ENCODE results near the gene TBX18. TPM values are rescaled to one million over a fixed set of nuclear protein-coding genes. Genes with fewer than 3 reads are reported as not detected.

The TBX18 gene
- polyA plus RNA-seq, 1 experiment: 34.5 TPM

DNA sequence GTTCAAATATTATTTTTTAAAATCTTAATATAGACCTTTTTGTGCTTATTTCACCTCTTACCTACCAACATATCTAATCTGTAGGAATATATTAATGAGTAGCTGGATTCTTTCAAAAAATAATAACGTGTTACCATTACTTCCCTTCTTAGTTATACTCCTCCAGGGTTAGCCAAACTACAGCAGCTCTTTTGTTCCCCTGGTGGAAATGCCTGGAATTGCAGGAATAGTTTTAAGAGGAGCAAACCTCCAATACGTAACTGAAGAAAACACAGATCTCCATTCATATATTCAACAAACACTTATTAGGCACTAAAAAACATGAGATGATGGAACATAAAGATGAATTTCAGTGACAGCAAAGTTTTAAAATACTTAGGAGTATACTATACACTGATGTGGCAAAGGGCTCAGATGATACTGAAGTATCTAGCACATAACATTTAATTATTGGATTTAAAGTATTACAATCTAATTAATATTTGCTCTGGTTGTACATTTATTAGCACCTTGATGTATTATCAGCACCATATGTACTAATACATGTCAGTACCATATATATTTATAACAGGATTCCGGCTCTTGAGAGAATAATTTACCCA lies 78.3 kb downstream of the TBX18 start:
- H3K27me3 ChIP-seq (ENCODE audit: control insufficient read depth, insufficient read depth, low read length): no peaks in the 10 kb centered on the region
- no peaks in the 10 kb centered on the region for H3K36me3 ChIP-seq (ENCODE audit: control insufficient read depth, insufficient read depth, low read length)
- CTCF ChIA-PET: interaction anchor here (1.8 kb wide), 1 partner anchor 14 kb away, joined by 5 read pairs; no protein-coding TSS in a partner anchor
- TF ChIP-seq, protein P1, sequence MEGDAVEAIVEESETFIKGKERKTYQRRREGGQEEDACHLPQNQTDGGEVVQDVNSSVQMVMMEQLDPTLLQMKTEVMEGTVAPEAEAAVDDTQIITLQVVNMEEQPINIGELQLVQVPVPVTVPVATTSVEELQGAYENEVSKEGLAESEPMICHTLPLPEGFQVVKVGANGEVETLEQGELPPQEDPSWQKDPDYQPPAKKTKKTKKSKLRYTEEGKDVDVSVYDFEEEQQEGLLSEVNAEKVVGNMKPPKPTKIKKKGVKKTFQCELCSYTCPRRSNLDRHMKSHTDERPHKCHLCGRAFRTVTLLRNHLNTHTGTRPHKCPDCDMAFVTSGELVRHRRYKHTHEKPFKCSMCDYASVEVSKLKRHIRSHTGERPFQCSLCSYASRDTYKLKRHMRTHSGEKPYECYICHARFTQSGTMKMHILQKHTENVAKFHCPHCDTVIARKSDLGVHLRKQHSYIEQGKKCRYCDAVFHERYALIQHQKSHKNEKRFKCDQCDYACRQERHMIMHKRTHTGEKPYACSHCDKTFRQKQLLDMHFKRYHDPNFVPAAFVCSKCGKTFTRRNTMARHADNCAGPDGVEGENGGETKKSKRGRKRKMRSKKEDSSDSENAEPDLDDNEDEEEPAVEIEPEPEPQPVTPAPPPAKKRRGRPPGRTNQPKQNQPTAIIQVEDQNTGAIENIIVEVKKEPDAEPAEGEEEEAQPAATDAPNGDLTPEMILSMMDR (IDR thresholded peaks at IDR 0.05; ENCODE audit: insufficient read depth, low read depth, low read length): peak; percentile 48
- POLR2A ChIA-PET: no interaction called here
- no peak overlapping the region for H3K4me3 ChIP-seq (ENCODE audit: low read depth, low read length)
- DNase-seq (ENCODE audit: low read depth): no peak

DNA sequence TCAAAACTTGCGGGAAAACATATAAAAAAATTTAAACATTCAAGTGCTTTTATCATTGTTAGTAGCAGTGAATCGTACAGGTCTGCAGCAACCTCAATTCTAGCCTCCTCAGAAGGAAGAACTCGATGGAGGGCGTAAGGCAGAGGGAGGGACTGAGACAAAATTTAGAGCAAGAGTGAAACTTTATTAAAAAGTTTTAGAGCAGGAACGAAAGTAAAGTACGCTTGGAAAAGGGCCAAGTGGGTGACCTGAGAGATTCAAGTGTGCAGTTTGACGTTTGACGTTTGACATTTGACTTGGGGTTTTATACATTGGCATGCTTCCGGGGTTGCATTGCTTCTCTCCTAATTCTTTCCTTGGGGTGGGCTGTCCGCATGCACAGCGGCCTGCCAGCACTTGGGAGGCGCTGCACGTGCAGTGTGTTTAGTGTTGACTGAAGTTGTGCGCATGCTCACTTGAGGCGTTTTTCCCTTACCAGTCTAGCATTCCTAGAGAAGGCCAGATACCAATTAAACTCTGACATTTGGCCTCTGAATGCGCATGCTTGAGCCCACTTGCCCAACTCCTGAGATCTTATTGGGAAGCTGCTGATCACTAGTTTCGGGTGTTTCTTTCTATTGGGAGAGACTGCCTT lies 82.6 kb downstream of the TBX18 start:
- TF ChIP-seq, protein P1 (IDR thresholded peaks at IDR 0.05; ENCODE audit: insufficient read depth, low read depth, low read length): no peak
- no peaks in the 10 kb centered on the region for H3K36me3 ChIP-seq (ENCODE audit: control insufficient read depth, insufficient read depth, low read length)
- H3K4me3 ChIP-seq (ENCODE audit: low read depth, low read length): no peak overlapping the region
- no peaks in the 10 kb centered on the region for H3K27me3 ChIP-seq (ENCODE audit: control insufficient read depth, insufficient read depth, low read length)
- ChIA-PET POLR2A (no interaction called here), CTCF (no interaction called here)
- no peak for DNase-seq (ENCODE audit: low read depth)

DNA sequence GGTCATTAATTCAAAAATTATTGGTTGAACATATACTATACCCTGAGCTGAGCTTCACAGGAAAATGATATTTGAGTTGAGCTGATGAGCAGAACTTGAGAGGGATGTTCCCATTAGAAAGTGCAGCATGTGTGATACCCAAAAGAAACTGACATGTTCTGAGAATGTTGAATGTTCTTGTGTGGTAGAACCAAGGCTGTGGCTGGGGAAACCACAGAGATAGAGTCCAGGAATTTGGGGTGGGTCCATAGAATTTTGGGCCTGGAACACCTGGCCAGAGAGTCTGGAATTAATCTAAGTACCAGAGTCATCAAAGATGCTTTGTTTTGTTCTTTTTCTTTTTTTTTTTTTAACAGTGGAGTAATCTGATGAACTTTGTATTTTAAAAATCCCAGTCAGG lies 88.7 kb downstream of the TBX18 start:
- TF ChIP-seq, protein P1 (IDR thresholded peaks at IDR 0.05; ENCODE audit: insufficient read depth, low read depth, low read length): no peak
- Histone ChIP-seq H3K36me3 (ENCODE audit: control insufficient read depth, insufficient read depth, low read length) (no peaks in the 10 kb centered on the region), H3K4me3 (ENCODE audit: low read depth, low read length) (no peak overlapping the region), H3K27me3 (ENCODE audit: control insufficient read depth, insufficient read depth, low read length) (no peaks in the 10 kb centered on the region)
- ChIA-PET POLR2A (no interaction called here), CTCF (no interaction called here)
- no peak for DNase-seq (ENCODE audit: low read depth)

DNA sequence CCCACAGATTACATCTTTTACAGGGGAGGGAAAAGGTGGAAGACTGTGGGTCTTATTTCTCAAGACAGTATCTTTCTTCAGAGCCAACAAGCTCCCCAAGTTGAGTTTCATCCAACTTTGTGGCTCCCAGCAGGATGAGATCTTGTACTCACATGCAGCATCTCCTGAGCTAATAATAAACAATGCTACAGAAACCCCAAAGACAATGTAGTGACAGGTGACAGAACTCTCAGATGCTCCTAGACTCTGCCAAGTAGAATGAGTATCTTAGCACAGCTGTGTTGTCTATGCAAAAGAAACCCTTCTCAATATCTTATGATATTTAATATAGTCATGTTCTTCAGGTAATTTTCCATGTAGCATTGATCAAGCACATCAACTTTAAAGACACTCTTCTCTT lies 90.0 kb downstream of the TBX18 start:
- POLR2A ChIA-PET: no interaction called here
- no peaks in the 10 kb centered on the region for H3K36me3 ChIP-seq (ENCODE audit: control insufficient read depth, insufficient read depth, low read length)

DNA sequence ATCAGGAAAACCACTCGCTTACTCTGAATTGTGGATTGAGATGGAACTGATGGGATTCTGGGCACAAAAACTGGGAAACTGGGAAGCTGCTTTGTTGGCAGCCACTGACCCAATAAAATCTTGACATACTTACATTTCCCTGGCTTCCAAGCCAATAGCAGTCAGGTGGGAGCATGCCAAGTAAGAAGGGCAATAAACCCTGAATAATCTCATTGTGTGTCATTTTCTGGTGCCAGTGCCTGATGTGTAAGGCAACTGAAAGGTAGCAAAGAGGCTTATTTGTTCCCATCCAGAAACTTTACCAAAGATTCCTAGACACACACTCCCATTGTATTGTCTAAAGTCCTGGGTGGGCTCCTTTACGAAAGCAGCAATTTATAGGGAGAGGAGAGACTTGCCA lies 93.2 kb downstream of the TBX18 start:
- H3K27me3 ChIP-seq (ENCODE audit: control insufficient read depth, insufficient read depth, low read length): no peaks in the 10 kb centered on the region
- no peaks in the 10 kb centered on the region for H3K36me3 ChIP-seq (ENCODE audit: control insufficient read depth, insufficient read depth, low read length)
- no peak for DNase-seq (ENCODE audit: low read depth)
- TF ChIP-seq, protein P1 (IDR thresholded peaks at IDR 0.05; ENCODE audit: insufficient read depth, low read depth, low read length): no peak
- ChIA-PET POLR2A (no interaction called here), CTCF (no interaction called here)
- H3K4me3 ChIP-seq (ENCODE audit: low read depth, low read length): no peak overlapping the region

More for the DNA sequence above, 90.0 kb downstream of the TBX18 start:
- CTCF ChIA-PET: no interaction called here
- DNase-seq (ENCODE audit: low read depth): no peak
- no peak overlapping the region for H3K4me3 ChIP-seq (ENCODE audit: low read depth, low read length)
- H3K27me3 ChIP-seq (ENCODE audit: control insufficient read depth, insufficient read depth, low read length): no peaks in the 10 kb centered on the region
- TF ChIP-seq, protein P1 (IDR thresholded peaks at IDR 0.05; ENCODE audit: insufficient read depth, low read depth, low read length): no peak

All from BJ (cell line).